Peyer's patch (tissue), 4 donors: ENCODE measurements around the gene MYO7A. TPM values are rescaled to one million over a fixed set of nuclear protein-coding genes. Genes with fewer than 3 reads are reported as not detected.

Experiments used
- DNase-seq, 3 donors: peaks; one replicate each; pipeline ENCODE4 v3.0.0-alpha.2; 2017 to 2019
- H3K27ac ChIP-seq, 4 donors: fragments of 200-600 bp; sonication (generic); one replicate each; pipeline ENCODE4 v1.5.1; 2016 to 2019
- H3K27me3 ChIP-seq, 2 donors: fragments of 200-600 bp; sonication (generic); one replicate each; pipeline ENCODE4 v1.5.1; 2019
- H3K36me3 ChIP-seq, 3 donors: fragments of 200-600 bp; sonication (generic); one replicate each; pipeline ENCODE4 v1.5.1; 2016 to 2019
- H3K4me1 ChIP-seq, 4 donors: fragments of 200-600 bp; sonication (generic); one replicate each; pipeline ENCODE4 v1.5.1; 2016 to 2019
- H3K4me3 ChIP-seq, 4 donors: fragments of 200-600 bp; sonication (generic); 1 replicate in 3 of 4; 2 replicates in 1 of 4; pipeline ENCODE4 v1.5.1; 2016 to 2019; ENCODE audit warnings: mild to moderate bottlenecking in 1 of 4
- H3K9me3 ChIP-seq, 4 donors: fragments of 200-600 bp; sonication (generic); one replicate each; pipeline ENCODE4 v1.5.1; 2016 to 2019; ENCODE audit warnings: mild to moderate bottlenecking in 1 of 4
- POLR2A ChIP-seq, 2 donors: fragments of 450-650 bp; IDR thresholded peaks; one replicate each; pipeline ENCODE4 v1.5.1; 2017; ENCODE audit warnings: antibody characterized with exemption in 2 of 2, mild to moderate bottlenecking in 2 of 2, moderate library complexity in 2 of 2
- total RNA-seq, 4 donors: library from RNA; depleted of rRNA; stranded (reverse); fragments of >200 nt; gene quantifications; one replicate each; pipeline ENCODE4 v1.1.0, GENCODE V29; 2016
- TF ChIP-seq, protein P1 (sequence below), 6 experiments: fragments of 450-650 bp in 4 of 6; fragments of 200-600 bp in 2 of 6; sonication (generic) in 1 of 6; IDR thresholded peaks; one replicate each; pipeline ENCODE4 v1.5.1; 2017 to 2019; ENCODE audit warnings: antibody characterized with exemption in 6 of 6, mild to moderate bottlenecking in 3 of 6, moderate library complexity in 1 of 6

The MYO7A gene
- total RNA-seq, 4 donors from 2014 or later = 6.1 to 15.7 (median 7.1) TPM

DNA sequence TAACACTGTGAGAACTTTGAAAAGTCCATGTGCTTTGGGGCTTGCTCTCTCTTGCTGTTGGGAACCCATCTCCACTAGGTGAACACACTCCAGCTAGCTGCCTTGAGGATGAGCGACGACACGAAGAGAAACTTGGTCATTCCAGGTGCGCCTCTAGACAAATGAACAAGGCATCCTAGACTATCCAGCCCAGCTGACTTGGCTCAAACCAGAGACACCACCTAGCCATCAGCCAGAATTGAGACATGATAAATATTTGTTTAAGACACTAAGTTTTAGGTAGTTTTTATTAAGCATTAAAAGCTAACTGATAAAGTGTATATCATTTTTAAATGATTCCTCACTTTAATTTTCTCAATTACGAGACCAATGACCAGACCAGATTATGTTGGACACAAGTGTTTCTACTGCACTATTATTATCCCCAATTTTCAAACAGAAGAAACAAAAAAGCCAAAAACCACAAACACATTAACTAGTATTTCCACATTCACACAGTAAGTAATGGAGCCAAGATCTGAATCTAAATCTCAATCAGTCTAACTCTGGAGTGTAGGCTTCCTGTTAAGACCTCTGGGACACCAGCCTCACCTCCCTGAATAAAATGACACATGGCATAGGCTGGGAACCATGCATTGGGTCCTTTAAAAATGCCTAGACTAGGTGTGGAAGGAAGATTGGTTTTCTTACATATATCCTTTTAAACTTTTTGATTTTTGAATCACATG, 103.0 kb downstream of the MYO7A start:
- no peak for TF ChIP-seq POLR2A (IDR thresholded peaks at IDR 0.05)
- TF ChIP-seq, protein P1, sequence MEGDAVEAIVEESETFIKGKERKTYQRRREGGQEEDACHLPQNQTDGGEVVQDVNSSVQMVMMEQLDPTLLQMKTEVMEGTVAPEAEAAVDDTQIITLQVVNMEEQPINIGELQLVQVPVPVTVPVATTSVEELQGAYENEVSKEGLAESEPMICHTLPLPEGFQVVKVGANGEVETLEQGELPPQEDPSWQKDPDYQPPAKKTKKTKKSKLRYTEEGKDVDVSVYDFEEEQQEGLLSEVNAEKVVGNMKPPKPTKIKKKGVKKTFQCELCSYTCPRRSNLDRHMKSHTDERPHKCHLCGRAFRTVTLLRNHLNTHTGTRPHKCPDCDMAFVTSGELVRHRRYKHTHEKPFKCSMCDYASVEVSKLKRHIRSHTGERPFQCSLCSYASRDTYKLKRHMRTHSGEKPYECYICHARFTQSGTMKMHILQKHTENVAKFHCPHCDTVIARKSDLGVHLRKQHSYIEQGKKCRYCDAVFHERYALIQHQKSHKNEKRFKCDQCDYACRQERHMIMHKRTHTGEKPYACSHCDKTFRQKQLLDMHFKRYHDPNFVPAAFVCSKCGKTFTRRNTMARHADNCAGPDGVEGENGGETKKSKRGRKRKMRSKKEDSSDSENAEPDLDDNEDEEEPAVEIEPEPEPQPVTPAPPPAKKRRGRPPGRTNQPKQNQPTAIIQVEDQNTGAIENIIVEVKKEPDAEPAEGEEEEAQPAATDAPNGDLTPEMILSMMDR (IDR thresholded peaks at IDR 0.05) = no peak
- Histone ChIP-seq H3K4me3 (no peak overlapping the region), H3K4me1 (no peaks in the 10 kb centered on the region), H3K27ac (no peak overlapping the region), H3K36me3 (no peaks in the 10 kb centered on the region), H3K27me3 (no peaks in the 10 kb centered on the region), H3K9me3 (no peaks in the 10 kb centered on the region)
- no peak for DNase-seq

DNA sequence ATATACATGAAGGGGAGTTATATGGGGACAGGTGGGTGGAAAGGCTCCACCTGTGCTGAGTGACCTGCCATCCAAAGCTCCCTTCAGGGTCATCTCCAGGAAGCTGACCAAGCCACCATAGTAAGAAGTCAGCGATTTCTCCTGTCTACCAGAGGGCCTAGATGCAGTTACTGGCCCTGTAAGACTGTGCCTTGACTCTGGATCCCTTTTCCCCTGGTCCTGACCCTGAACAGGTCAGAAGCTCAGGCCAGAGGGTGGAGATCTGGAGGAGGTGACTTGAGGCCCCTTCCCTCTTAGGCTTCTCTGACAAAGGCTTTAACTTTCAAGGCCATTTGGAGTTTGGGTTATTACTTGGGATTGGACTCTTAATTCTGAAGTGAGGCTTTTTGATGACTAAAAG, 103.8 kb downstream of the MYO7A start:
- H3K36me3 ChIP-seq = no peaks in the 10 kb centered on the region
- no peak overlapping the region for H3K27ac ChIP-seq
- H3K9me3 ChIP-seq = no peaks in the 10 kb centered on the region
- no peaks in the 10 kb centered on the region for H3K27me3 ChIP-seq
- TF ChIP-seq POLR2A (IDR thresholded peaks at IDR 0.05) = no peak
- TF ChIP-seq, protein P1 (IDR thresholded peaks at IDR 0.05) = no peak
- no peak overlapping the region for H3K4me3 ChIP-seq
- H3K4me1 ChIP-seq = no peaks in the 10 kb centered on the region
- no peak for DNase-seq

DNA sequence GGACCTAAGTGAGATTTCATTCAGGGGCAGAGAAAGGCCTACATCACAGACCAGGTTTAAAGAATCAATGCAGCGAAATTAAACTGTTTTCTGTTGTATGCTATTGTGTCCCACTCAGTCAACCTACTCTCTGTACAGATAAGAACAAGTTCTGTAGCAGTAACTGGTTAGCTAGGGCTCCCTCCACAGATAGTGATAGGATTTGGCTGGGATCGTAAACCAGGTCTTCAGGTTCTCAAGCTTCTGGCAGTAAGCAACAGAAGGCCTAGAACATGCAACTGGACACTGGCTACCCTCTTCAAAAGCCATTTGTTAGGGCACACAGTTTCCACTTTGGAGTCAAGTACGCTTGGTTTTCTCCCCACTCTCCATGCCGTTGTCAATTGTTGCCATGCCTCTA, 104.2 kb downstream of the MYO7A start:
- no peak for DNase-seq
- H3K4me3 ChIP-seq = no peak overlapping the region
- no peaks in the 10 kb centered on the region for H3K36me3 ChIP-seq
- TF ChIP-seq, protein P1 (IDR thresholded peaks at IDR 0.05) = no peak
- no peak for TF ChIP-seq POLR2A (IDR thresholded peaks at IDR 0.05)
- no peaks in the 10 kb centered on the region for H3K27me3 ChIP-seq
- no peaks in the 10 kb centered on the region for H3K4me1 ChIP-seq
- no peaks in the 10 kb centered on the region for H3K9me3 ChIP-seq
- no peak overlapping the region for H3K27ac ChIP-seq

DNA sequence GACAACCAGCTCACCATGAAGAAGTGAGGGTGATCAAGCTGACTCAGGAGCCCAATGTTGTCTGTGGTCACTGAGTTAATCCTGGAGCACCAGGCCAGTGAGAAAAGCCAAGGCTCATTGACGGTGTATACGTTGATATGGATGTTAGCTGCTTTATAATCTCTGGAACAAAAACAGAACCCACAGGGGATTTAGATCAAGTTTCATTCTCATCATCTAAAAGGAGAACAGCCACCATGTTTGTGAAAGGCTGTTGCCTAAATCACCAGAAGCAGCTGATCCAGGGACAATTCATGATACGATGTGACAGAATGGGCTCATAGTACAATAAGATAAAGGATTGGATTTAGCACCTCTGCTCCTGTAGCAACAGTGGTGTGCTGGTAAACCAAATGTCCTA, 105.0 kb downstream of the MYO7A start:
- H3K27me3 ChIP-seq = no peaks in the 10 kb centered on the region
- H3K9me3 ChIP-seq = no peaks in the 10 kb centered on the region
- no peak for DNase-seq
- TF ChIP-seq, protein P1 (IDR thresholded peaks at IDR 0.05) = no peak
- TF ChIP-seq POLR2A (IDR thresholded peaks at IDR 0.05) = no peak
- no peak overlapping the region for H3K27ac ChIP-seq
- H3K4me1 ChIP-seq = no peaks in the 10 kb centered on the region
- H3K4me3 ChIP-seq = no peak overlapping the region
- H3K36me3 ChIP-seq = no peaks in the 10 kb centered on the region

DNA sequence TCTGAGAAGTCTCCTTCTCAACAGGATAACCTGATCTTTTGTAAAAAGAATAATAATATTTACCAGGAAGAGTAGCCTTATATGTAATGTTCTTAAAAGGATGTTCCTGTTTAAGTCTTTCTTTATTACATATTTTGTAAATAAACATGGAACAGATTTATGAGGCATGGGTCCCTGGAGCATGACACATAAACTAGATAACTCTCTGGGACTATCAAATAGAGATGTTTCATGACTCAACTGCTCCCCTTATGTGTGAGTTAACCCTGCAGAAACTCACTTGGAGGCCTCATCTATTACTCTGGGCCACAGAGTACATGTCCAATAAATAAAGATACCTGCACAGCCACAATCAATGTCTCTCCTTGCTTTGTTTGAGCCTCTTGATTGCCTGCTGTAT, 108.9 kb downstream of the MYO7A start:
- H3K9me3 ChIP-seq = no peaks in the 10 kb centered on the region
- H3K4me3 ChIP-seq = no peak overlapping the region
- no peaks in the 10 kb centered on the region for H3K27me3 ChIP-seq
- TF ChIP-seq POLR2A (IDR thresholded peaks at IDR 0.05) = no peak
- TF ChIP-seq, protein P1 (IDR thresholded peaks at IDR 0.05) = no peak
- no peak for DNase-seq
- H3K27ac ChIP-seq = no peak overlapping the region
- no peaks in the 10 kb centered on the region for H3K4me1 ChIP-seq
- H3K36me3 ChIP-seq = no peaks in the 10 kb centered on the region
